ENCODE results near the gene SFSWAP.
"Not testable (repeated sequence)": the region's sequence is repeated elsewhere in the genome, so short reads cannot be mapped to it uniquely, and the experiment has no call there.

Gene SFSWAP

GRCh38 chr12:131710464-131711457 is at the start of gene SFSWAP:
TSS of gene SFSWAP (plus strand) at chr12:131711090. CDS start at chr12:131711230, 140 bp downstream.
- DNase-seq (ENCODE audit: low read depth): peak; percentile 45

DNA sequence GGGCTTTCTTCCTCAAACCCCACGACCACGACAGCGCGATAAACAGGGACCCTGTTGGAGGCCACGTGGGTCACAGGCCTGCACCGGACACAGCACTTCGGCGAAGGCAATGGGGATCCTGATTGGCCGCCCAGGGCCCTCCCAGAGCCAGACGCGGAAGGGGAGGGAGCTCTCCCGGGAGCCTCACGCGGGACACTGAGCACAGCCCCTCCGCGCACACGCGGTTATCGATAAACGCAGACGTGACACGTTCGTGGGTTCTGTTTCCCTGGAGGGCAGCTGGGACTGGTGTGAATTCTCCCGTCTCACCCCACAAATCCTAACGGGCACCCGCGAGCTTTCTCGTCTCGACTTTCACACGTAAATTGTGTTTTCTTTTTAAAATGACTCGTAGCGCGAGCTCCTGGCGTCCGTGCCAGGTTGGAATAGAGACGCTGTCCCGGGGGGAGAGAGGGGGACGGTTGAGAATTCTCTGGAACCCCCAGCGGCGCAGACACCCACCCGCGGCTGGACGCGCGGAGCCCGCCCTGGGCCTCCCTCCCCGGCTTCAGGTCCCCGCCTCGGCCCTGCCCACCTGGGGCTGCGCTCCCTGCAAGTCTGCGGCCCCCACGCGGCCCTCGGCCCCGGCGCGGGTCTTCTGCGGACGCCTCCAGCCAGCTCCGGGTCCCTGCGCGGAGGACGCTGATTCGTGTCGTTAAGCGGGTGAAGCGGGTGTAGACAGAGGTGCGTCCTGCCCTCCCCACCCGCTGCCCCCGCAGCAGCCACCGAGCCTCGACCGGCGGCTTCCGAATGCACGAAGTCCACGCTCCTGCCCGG is 49.5 kb upstream of the SFSWAP start:
- not testable (repeated sequence) for DNase-seq (ENCODE audit: low read depth)

GRCh38 chr12:131661986-131662288 is 49.0 kb upstream of the SFSWAP start:
- DNase-seq (ENCODE audit: low read depth): not testable (repeated sequence)

DNA sequence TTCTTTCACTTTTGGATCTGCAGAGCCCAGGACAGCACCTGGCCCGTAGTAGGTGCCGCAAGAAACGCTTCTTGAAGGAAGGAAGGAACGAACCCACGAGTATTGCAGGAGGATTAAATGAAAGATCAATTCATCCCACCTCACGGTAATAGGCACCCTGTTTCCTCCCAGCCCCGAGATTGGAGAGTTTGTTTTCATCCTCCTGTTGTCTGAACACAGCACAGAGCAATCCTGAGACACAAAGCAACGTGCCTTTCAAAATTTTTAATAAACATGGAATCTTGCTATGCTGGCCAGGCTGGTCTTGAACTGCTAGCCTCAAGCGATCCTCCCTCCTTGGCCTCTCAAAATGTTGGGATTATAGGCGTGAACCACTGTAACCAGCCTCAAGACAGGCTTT is 48.5 kb upstream of the SFSWAP start:
- DNase-seq (ENCODE audit: low read depth): not testable (repeated sequence)

GRCh38 chr12:131665666-131666065 is 45.2 kb upstream of the SFSWAP start:
- not testable (repeated sequence) for DNase-seq (ENCODE audit: low read depth)

- DNase-seq (ENCODE audit: low read depth): not testable (repeated sequence)
Observed at GRCh38 chr12:131666486-131666885, 44.4 kb upstream of the SFSWAP start.

DNA sequence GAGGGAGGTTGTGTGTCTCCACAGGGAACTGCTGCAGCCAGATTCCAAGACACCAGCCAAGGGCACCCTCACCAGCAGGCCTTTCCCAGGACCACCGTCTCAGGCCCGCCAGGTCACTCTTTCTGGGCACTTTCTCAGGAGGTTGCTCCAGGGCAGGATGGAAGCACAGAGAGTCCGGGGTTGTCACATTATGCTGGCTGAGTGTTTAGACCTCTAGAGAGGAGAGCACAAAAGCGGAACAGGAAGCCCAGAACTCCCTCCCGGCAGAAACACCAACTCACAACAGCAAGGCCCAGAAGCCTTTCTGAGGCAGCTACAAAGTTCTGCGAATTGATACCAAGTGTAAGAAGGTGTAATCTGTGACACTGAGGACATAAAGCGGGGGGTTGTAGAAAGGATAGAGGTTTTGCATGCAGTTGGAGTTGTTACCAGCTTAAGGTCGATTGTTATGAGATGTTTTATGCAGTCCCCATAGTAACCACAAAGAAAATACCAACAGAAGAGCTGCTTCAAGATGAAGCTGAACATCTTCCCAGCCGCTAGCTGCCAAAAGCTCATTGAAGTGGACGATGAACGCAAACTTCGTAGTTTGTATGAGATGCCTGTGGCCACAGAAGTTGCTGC is 43.8 kb upstream of the SFSWAP start:
- not testable (repeated sequence) for DNase-seq (ENCODE audit: low read depth)

GRCh38 chr12:131671276-131671675 is 39.6 kb upstream of the SFSWAP start:
- DNase-seq (ENCODE audit: low read depth): no peak

DNA sequence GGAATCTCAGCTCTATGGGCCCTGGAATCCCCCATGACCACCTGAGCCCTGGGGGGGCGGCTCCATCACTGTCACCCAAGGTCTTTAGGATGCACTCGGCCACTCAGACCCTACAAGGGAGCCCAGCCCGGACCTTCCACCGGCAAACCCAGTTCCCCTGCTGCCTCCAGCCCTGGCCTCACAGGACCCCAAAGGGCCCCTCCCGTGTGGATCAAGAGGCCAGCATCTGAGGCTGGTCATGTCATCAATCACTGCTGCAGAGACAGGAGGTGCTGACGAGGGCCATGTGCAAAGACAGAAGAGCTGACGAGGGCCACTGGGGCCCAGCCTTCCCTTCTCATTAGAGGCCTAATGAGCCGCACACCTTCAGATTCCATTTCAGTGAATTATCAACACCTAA is 39.0 kb upstream of the SFSWAP start:
- no peak for DNase-seq (ENCODE audit: low read depth)

DNA sequence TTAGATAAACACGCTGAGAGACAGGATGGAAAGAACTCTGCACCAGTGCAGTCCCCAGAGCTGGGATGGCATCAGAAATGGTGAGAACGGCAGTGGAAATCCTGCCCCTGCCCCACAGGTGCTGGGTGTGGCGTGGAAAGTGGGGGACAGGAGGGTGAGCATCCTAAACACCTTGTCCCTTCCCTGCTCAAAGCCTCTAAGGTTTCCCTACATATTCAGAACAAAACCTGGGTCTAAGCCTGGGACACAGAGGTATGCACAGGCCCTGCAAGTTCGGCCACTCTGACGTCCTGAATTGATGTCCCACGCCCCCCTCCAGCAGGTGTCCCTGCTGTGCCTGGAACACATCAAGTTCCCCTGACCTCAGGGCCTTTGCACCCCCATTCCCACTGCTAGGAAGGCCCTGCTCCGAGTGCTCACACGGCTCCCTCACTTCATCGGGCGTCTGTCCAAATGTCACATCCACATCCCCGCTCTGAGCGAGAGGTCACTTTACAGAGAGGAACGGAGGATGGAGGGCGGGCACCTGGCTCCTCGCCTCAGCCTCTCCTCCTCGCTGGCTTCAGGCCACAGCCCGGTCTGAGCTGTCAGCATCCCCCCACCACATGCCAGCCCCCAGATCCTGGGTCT is 38.5 kb upstream of the SFSWAP start:
- no peak for DNase-seq (ENCODE audit: low read depth)

- no peak for DNase-seq (ENCODE audit: low read depth)
Observed at GRCh38 chr12:131672941-131673887, 37.7 kb upstream of the SFSWAP start.

DNA sequence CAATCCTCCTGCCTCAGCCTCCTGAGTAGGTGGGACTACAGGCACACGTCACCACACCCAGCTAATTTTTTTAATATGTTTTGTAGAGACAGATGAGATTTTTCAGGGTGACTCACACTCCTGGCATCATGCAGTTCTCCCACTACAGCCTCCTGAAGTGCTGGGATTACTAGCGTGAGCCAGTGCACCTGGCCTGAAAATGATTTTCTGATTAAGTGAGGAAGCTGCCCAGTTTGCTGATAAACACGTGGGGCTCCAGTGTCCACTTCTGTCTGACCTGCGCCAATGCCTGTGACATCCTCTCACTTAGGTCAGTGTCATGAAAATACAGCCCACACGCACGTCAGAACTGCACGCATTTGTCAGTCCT is 37.0 kb upstream of the SFSWAP start:
- no peak for DNase-seq (ENCODE audit: low read depth)

DNA sequence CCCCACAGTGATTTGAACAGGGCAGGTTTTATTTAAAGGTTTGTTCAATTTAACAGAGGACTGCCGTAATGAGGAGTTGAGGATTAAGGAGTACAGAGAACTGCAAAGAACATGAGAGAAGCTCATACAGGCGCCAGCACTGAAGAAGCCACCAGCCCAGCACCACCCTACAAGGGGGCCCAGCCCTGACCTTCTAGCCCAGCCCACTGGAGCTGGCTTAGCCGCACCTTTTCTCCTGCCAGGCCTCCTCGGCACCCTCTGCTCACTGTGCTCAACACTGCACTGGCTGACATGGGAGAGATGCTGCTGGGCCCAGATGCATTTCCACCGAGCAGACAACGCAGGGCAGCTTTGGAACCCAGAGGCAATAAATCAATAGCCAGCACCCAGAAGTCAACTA is 36.5 kb upstream of the SFSWAP start:
- no peak for DNase-seq (ENCODE audit: low read depth)

DNA sequence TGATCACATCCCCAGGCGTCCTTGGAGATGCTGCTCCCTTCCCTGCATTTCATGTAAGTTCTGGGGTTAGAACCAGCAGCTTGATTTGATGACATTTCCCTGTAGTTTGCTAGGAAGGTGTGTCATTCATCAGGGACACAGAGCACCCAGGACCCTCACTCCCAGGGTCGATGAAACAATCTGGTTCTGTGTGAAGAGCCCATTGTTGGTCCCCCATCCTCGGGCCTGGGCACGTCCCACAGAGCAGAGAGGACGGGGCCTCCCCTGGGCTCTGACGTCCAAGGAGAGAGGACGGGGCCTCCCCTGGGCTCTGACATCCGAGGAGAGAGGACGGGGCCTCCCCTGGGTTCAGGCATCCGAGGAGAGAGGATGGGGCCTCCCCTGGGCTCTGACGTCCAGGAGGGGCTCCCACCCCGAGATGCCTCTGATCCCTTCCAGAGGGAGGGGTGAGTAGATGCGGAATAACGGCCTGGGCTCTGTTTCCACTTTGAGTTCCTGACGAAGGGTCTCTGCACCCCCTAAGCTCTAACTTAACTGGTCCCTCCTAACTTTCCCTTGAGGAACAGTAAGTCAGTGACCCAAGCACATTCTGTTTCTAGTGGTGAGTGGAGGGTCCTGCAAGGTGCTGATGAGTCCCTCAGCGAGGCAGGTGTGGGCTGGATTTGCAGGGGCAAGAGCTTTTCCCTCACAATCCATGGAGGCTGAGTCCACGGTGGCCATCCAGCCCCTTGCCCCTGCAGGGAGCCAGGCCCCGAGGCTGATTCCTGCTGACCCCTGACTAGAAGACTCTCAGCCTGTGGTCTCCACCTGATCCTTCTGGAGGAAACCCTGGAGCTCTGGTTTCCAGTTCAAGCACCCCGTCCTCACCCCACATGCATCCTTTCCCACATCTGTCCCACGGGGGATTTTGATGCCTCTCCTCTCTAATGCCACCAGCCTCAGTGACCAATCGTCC is 35.5 kb upstream of the SFSWAP start:
- DNase-seq (ENCODE audit: low read depth): no peak

DNA sequence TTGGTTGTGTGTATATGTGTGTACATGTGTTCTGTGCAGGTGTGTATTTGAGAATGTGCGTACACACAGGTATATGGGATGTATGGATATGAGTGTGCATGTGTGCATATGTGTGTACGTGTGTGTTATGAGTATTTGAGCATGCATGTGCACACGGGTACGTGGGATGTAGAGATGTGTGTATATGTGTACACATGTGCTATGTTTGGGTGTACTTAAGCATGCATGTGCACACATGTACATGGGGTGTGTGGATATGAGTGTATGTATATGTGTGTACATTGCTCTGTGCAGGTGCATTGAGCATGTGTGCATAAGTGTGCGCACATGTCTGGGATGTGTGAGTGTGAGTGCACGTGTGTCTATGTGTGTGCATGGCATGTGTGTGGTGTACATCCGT is 34.3 kb upstream of the SFSWAP start:
- no peak for DNase-seq (ENCODE audit: low read depth)

DNA sequence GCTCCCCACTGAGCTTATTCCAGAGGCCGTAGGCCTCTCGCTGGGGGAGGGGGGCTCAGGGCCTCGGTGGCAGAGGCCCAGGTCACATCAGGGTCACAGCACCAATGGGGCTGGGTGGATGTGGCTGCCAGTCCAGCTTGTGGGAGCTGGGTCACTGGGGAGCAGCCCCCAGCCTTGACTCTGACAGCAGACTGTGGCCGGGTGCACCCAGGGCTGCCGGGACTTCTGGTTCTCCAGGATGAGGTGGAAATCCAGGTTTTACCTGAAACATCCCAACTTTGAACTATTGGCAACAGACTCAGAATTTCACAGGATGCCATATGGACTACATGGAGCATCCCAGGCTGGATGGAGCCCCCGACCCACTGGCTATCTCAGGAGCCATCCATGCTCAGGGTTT is 33.8 kb upstream of the SFSWAP start:
- not testable (repeated sequence) for DNase-seq (ENCODE audit: low read depth)

- DNase-seq (ENCODE audit: low read depth): no peak
Observed at GRCh38 chr12:131677699-131678098, 33.2 kb upstream of the SFSWAP start.

- not testable (repeated sequence) for DNase-seq (ENCODE audit: low read depth)
Observed at GRCh38 chr12:131678389-131679181, 32.3 kb upstream of the SFSWAP start.

- not testable (repeated sequence) for DNase-seq (ENCODE audit: low read depth)
Observed at GRCh38 chr12:131679186-131679585, 31.7 kb upstream of the SFSWAP start.

Data from GM04504 (cell line).